Heart left ventricle (tissue), 16 donors: ENCODE data around the gene SOBP. TPM values are rescaled to one million over a fixed set of nuclear protein-coding genes. Genes with fewer than 3 reads are reported as not detected.

Experiments
- ATAC-seq, 4 donors: fragments of 200-7000 bp; cut with Tn5 transposase; one replicate each; pipeline ENCODE4 v1.9.1; 2020 to 2022; ENCODE audit warnings: moderate library complexity in 4 of 4, mild to moderate bottlenecking in 3 of 4, moderate number of reproducible peaks in 1 of 4
- DNase-seq, 5 donors: peaks; one replicate each; pipeline ENCODE4 v3.0.0-alpha.2; 2020
- H3K27ac ChIP-seq, 12 donors: fragments of 200-600 bp; sonication (generic) in 4 of 12; one replicate each; pipeline versions ENCODE4 v1.5.0 to v1.8.0; 2016 to 2022; ENCODE audit warnings: mild to moderate bottlenecking in 2 of 12
- H3K27me3 ChIP-seq, 9 donors: fragments of 200-600 bp; sonication (generic) in 2 of 9; one replicate each; pipeline versions ENCODE4 v1.5.1 to v1.8.0; 2016 to 2022; ENCODE audit warnings: mild to moderate bottlenecking in 3 of 9
- H3K36me3 ChIP-seq, 9 donors: fragments of 200-600 bp; sonication (generic) in 2 of 9; one replicate each; pipeline versions ENCODE4 v1.5.0 to v1.8.0; 2018 to 2022; ENCODE audit warnings: mild to moderate bottlenecking in 2 of 9
- H3K4me1 ChIP-seq, 12 donors: fragments of 200-600 bp; sonication (generic) in 4 of 12; one replicate each; pipeline versions ENCODE4 v1.5.0 to v1.8.0; 2016 to 2022; ENCODE audit warnings: mild to moderate bottlenecking in 3 of 12
- H3K4me3 ChIP-seq, 12 donors: fragments of 200-600 bp; sonication (generic) in 4 of 12; one replicate each; pipeline versions ENCODE4 v1.5.0 to v1.8.0; 2017 to 2022; ENCODE audit warnings: mild to moderate bottlenecking in 9 of 12, moderate library complexity in 4 of 12
- H3K9me3 ChIP-seq, 12 donors: fragments of 200-600 bp; sonication (generic) in 4 of 12; one replicate each; pipeline versions ENCODE4 v1.5.0 to v1.8.0; 2016 to 2022; ENCODE audit warnings: mild to moderate bottlenecking in 1 of 12
- CTCF ChIP-seq, 12 donors: fragments of 200-600 bp; sonication (generic) in 4 of 12; IDR thresholded peaks; one replicate each; pipeline versions ENCODE4 v1.5.0 to v1.8.0; 2018 to 2022; ENCODE audit warnings: antibody characterized with exemption in 12 of 12, mild to moderate bottlenecking in 5 of 12
- POLR2A ChIP-seq, 2 donors: fragments of 450-650 bp; IDR thresholded peaks; one replicate each; pipeline ENCODE4 v1.6.1; 2017; ENCODE audit warnings: antibody characterized with exemption in 2 of 2, mild to moderate bottlenecking in 2 of 2, moderate library complexity in 2 of 2
- WGBS, 4 donors: extraction: QIAGEN DNeasy Blood & Tissue Kit in 2 of 4; methylation state at CpG; one replicate each; pipeline versions ENCODE4 v1.1.5 to v1.1.7; 2013 to 2018; 5-methylcytosine and 5-hydroxymethylcytosine counted together
- intact Hi-C, 10 donors: fragments of 100-400 bp; cut with DNase I; formaldehyde crosslinking; loops; one replicate each; pipeline versions ENCODE4 v1.11.1 to v1.14.2; 2022
- polyA plus RNA-seq, 2 donors: library from polyadenylated mRNA; stranded (reverse); fragments of 200-250 nt; gene quantifications; one replicate each; pipeline ENCODE4 v1.2.3, GENCODE V29; 2013
- total RNA-seq, 9 donors: library from RNA; depleted of rRNA in 2 of 9; stranded (reverse); fragments of >200 nt in 2 of 9; fragmentation: NEBNext Ultra II Directional in 3 of 9; extraction: Animal tissue kit (Norgen Biotek cat#: 25700) in 3 of 9; gene quantifications; one replicate each; pipeline versions ENCODE4 v1.1.0 to v1.2.4, GENCODE V29; 2016 to 2023
- donor health status: ischemic (EF 13 %, LVEDD 7.1; RV severe dilation, severe dysfunction).
- donor health status: healthy with polysubstance abuse.
- donor health status: DM: no; HTN: yes; CAD: no.
- donor health status: DM: no; HTN: no; CAD: no.
- donor health status: ischemic (EF 25% LVEDD 6.9; RV normal size, moderate dysfunction).
- donor health status: ischemic (EF 25% LVEDD 5.7; RV mildly dilated, moderate dysfunction).
- donor health status: healthy.
- donor health status: DM: yes; HTN: yes; CAD: no.
- donor health status: ischemic (EF 35%, LVEDD 5.7; RV mildly dilated, moderate dysfunction).
- donor health status: nonischemic (EF 11% LVEDD 7.7; RV severe dilation, severe dysfunction).
- donor health status: DM: yes; HTN: yes; CAD: no.
- donor health status: PGD.
- donor health status: ischemic (EF 29% LVEDD 5.4; RV normal size, mild dysfunction).
- donor health status: nonischemic (EF 23%, LVEDD 6.1; RV moderate dilation, normal function).

Gene SOBP
- total and polyA plus RNA-seq, 11 donors: 10.6 to 24.9 (median 16.4) TPM

- H3K4me3 ChIP-seq: no peak overlapping the region
- H3K36me3 ChIP-seq: peaks cover 0 to 9% (median 4%) of the 10 kb centered on the region in 9 donors
- ATAC-seq (no peak), DNase-seq (no peak)
- H3K4me1 ChIP-seq: peaks cover 0 to 45% (median 16%) of the 10 kb centered on the region in 12 donors
- TF ChIP-seq POLR2A (IDR thresholded peaks at IDR 0.05) (no peak), CTCF (IDR thresholded peaks at IDR 0.05) (no peak)
- H3K9me3 ChIP-seq: no peaks in the 10 kb centered on the region
- intact Hi-C loops: loop anchor here in 1 of 10 donors (5.0 kb wide), 1 partner anchor 344 kb away; no protein-coding TSS in a partner anchor
- H3K27ac ChIP-seq: no peak overlapping the region
- 84 to 88% (median 85%) methylated on average over 7 of the region's 7 CpGs for WGBS, 4 donors
- no peaks in the 10 kb centered on the region for H3K27me3 ChIP-seq
Measured at GRCh38 chr6:107661291-107661690, 171.4 kb downstream of the SOBP start.

GRCh38 chr6:107662333-107662732, 172.4 kb downstream of the SOBP start:
- TF ChIP-seq CTCF (IDR thresholded peaks at IDR 0.05) (no peak), POLR2A (IDR thresholded peaks at IDR 0.05) (no peak)
- WGBS, 4 donors: 80 to 94% (median 87%) methylated on average over 4 of the region's 4 CpGs
- Histone ChIP-seq H3K4me1 (peaks cover 0 to 38% (median 14%) of the 10 kb centered on the region in 12 donors), H3K4me3 (no peak overlapping the region), H3K9me3 (no peaks in the 10 kb centered on the region), H3K36me3 (peaks cover 0 to 9% (median 4%) of the 10 kb centered on the region in 9 donors), H3K27me3 (no peaks in the 10 kb centered on the region), H3K27ac (no peak overlapping the region)
- no peak for ATAC-seq
- DNase-seq: no peak
- intact Hi-C loops: loop anchor here in 1 of 10 donors (5.0 kb wide), 1 partner anchor 345 kb away; no protein-coding TSS in a partner anchor

- Histone ChIP-seq H3K4me3 (no peak overlapping the region), H3K27me3 (no peaks in the 10 kb centered on the region), H3K36me3 (peaks cover 0 to 8% (median 4%) of the 10 kb centered on the region in 9 donors), H3K9me3 (no peaks in the 10 kb centered on the region), H3K27ac (no peak overlapping the region), H3K4me1 (peaks cover 0 to 28% (median 6%) of the 10 kb centered on the region in 12 donors)
- intact Hi-C loops: loop anchor here in 1 of 10 donors (5.0 kb wide), 1 partner anchor 346 kb away; no protein-coding TSS in a partner anchor
- WGBS, 4 donors: 90 to 93% (median 91%) methylated on average over 6 of the region's 6 CpGs
- DNase-seq: no peak
- ATAC-seq: no peak
- TF ChIP-seq POLR2A (IDR thresholded peaks at IDR 0.05) (no peak), CTCF (IDR thresholded peaks at IDR 0.05) (no peak)
Measured at GRCh38 chr6:107663308-107663707, 173.4 kb downstream of the SOBP start.

GRCh38 chr6:107665382-107665781, 175.5 kb downstream of the SOBP start:
- no peak overlapping the region for H3K4me3 ChIP-seq
- H3K27ac ChIP-seq: peak overlapping the region in 3 of 12 donors; percentile 12 to 58 (median 40)
- no peaks in the 10 kb centered on the region for H3K36me3 ChIP-seq
- no peaks in the 10 kb centered on the region for H3K9me3 ChIP-seq
- WGBS, 4 donors: 54 to 70% (median 58%) methylated on average over 4 of the region's 4 CpGs
- no peaks in the 10 kb centered on the region for H3K27me3 ChIP-seq
- DNase-seq (no peak), ATAC-seq (no peak)
- peaks cover 0 to 25% (median 6%) of the 10 kb centered on the region in 12 donors for H3K4me1 ChIP-seq
- TF ChIP-seq POLR2A (IDR thresholded peaks at IDR 0.05) (no peak), CTCF (IDR thresholded peaks at IDR 0.05) (no peak)
- intact Hi-C loops: no loop called here
